ENCODE results near the gene TFAP2C. TPM values are rescaled to one million over a fixed set of nuclear protein-coding genes. Genes with fewer than 3 reads are reported as not detected.
"Not testable (repeated sequence)": the region's sequence is repeated elsewhere in the genome, so short reads cannot be mapped to it uniquely, and the experiment has no call there.

The TFAP2C gene
- total RNA-seq, 1 experiment from 2014 or later, result 2.8 TPM

- in situ Hi-C loops (cut with HindIII; ENCODE audit: low pct_unique_long_range_greater_than_20kb, low sequenced_read_pairs) (no loop called here), intact Hi-C loops (cut with micrococcal nuclease; ENCODE audit: unreplicated experiment) (no loop called here)
- ATAC-seq (no peak), DNase-seq (ENCODE audit: low read depth, low spot score) (no peak)
- Histone ChIP-seq H3K9me3 (ENCODE audit: control insufficient read depth, insufficient read depth, low read depth, low read length) (no peaks in the 10 kb centered on the region), H3K4me1 (ENCODE audit: control insufficient read depth, insufficient read depth, low read length) (no peaks in the 10 kb centered on the region), H3K27ac (ENCODE audit: low read length) (no peak overlapping the region), H3K36me3 (ENCODE audit: control insufficient read depth, insufficient read depth, low read length) (no peaks in the 10 kb centered on the region), H3K27me3 (ENCODE audit: control insufficient read depth, insufficient read depth, low read length) (no peaks in the 10 kb centered on the region), H3K4me3 (ENCODE audit: low read depth in 2 of 2, low read length in 2 of 2) (no peak overlapping the region)
- TF ChIP-seq SIN3A (IDR thresholded peaks at IDR 0.05; ENCODE audit: borderline replicate concordance, insufficient read depth, low read depth, low read length), result no peak
- no peak for TF ChIP-seq POLR2AphosphoS5 (IDR thresholded peaks at IDR 0.05; ENCODE audit: low read depth, low read length)
- TF ChIP-seq, protein P1, sequence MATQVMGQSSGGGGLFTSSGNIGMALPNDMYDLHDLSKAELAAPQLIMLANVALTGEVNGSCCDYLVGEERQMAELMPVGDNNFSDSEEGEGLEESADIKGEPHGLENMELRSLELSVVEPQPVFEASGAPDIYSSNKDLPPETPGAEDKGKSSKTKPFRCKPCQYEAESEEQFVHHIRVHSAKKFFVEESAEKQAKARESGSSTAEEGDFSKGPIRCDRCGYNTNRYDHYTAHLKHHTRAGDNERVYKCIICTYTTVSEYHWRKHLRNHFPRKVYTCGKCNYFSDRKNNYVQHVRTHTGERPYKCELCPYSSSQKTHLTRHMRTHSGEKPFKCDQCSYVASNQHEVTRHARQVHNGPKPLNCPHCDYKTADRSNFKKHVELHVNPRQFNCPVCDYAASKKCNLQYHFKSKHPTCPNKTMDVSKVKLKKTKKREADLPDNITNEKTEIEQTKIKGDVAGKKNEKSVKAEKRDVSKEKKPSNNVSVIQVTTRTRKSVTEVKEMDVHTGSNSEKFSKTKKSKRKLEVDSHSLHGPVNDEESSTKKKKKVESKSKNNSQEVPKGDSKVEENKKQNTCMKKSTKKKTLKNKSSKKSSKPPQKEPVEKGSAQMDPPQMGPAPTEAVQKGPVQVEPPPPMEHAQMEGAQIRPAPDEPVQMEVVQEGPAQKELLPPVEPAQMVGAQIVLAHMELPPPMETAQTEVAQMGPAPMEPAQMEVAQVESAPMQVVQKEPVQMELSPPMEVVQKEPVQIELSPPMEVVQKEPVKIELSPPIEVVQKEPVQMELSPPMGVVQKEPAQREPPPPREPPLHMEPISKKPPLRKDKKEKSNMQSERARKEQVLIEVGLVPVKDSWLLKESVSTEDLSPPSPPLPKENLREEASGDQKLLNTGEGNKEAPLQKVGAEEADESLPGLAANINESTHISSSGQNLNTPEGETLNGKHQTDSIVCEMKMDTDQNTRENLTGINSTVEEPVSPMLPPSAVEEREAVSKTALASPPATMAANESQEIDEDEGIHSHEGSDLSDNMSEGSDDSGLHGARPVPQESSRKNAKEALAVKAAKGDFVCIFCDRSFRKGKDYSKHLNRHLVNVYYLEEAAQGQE (IDR thresholded peaks at IDR 0.05; ENCODE audit: insufficient read depth in 1 of 2, low read depth in 2 of 2, low read length in 1 of 2), result no peak
- no peak for TF ChIP-seq TCF7L2 (IDR thresholded peaks at IDR 0.05; ENCODE audit: low read depth, low read length)
- TF ChIP-seq, protein P2, sequence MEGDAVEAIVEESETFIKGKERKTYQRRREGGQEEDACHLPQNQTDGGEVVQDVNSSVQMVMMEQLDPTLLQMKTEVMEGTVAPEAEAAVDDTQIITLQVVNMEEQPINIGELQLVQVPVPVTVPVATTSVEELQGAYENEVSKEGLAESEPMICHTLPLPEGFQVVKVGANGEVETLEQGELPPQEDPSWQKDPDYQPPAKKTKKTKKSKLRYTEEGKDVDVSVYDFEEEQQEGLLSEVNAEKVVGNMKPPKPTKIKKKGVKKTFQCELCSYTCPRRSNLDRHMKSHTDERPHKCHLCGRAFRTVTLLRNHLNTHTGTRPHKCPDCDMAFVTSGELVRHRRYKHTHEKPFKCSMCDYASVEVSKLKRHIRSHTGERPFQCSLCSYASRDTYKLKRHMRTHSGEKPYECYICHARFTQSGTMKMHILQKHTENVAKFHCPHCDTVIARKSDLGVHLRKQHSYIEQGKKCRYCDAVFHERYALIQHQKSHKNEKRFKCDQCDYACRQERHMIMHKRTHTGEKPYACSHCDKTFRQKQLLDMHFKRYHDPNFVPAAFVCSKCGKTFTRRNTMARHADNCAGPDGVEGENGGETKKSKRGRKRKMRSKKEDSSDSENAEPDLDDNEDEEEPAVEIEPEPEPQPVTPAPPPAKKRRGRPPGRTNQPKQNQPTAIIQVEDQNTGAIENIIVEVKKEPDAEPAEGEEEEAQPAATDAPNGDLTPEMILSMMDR (IDR thresholded peaks at IDR 0.05), result no peak
- BruUV-seq (replicated peaks), result no TSS peak
- ChIA-PET CTCF (no interaction called here), POLR2A (interaction anchor here (0.6 kb wide), 1 partner anchor 42 kb away, joined by 5 read pairs; no protein-coding TSS in a partner anchor)
Observed at GRCh38 chr20:56621730-56622129, 7.4 kb upstream of the TFAP2C start.

DNA sequence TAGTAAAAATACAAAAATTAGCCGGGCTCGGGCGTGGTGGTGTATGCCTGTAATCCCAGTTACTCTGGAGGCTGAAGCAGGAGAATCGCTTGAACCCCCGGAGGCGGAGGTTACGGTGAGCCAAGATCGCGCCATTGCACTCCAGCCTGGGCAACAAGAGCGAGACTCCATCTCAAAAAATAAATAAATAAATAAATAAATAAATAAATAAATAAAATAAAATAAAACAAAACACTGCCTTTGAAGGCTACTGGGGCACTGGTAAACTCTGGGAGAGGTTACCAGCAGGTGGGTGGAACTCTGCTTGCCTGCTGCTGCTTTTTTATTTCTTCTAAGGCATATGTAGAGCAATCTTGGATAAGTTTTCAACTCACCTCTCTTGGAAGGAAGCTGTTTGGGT lies 5.2 kb upstream of the TFAP2C start:
- POLR2A ChIA-PET; H3K27me3 ChIP-seq (ENCODE audit: control insufficient read depth, insufficient read depth, low read length); CTCF ChIA-PET; H3K27ac ChIP-seq (ENCODE audit: low read length); H3K4me1 ChIP-seq (ENCODE audit: control insufficient read depth, insufficient read depth, low read length); intact Hi-C loops (cut with micrococcal nuclease; ENCODE audit: unreplicated experiment); BruUV-seq (replicated peaks); in situ Hi-C loops (cut with HindIII; ENCODE audit: low pct_unique_long_range_greater_than_20kb, low sequenced_read_pairs); H3K9me3 ChIP-seq (ENCODE audit: control insufficient read depth, insufficient read depth, low read depth, low read length); ATAC-seq; H3K4me3 ChIP-seq (ENCODE audit: low read depth in 2 of 2, low read length in 2 of 2); DNase-seq (ENCODE audit: low read depth, low spot score); H3K36me3 ChIP-seq (ENCODE audit: control insufficient read depth, insufficient read depth, low read length): not testable (repeated sequence)

DNA sequence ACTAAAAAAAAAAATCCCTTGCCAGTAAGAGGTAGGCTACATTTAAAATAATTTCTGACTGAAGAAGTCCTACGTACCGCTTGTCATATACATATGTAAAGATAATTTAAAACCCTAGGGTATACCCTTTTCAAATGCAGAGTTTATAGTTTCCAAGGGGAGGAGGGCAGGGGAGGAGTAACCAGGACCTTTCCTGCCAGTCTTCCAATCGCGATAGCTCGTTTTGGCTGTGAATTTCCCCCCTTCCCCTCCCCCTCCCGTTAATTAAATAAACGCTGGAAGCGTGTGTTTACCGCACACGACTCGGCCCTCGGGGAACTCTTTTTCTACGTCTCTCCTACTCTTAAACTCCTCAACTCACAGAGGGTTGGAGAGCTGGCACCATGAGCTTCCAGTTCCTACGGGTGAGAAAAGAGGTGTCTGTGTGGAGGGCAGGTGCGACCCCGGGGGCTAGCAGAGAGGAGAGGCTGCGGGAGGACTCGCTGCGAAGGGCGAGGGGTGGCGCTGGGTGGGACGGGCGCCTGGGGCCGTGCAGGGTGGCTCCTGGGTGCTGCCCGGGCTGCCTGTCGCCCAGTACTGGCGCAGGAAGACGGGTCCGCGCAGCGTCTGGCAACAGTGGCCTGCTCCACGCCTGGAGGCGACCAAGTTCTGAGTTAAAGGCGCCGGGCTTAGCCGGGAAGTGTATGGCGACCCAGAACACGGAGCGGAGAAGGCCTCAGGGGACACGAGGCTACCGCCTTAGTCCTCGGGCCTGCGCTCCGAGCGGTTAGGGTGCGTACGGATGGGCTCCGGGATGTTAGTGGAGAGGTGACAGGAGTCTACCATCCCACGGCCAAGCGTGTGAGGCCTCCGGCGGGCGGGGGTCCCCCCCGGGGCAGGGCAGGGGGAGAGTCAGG lies 4.1 kb upstream of the TFAP2C start:
- in situ Hi-C loops (cut with HindIII; ENCODE audit: low pct_unique_long_range_greater_than_20kb, low sequenced_read_pairs) (no loop called here), intact Hi-C loops (cut with micrococcal nuclease; ENCODE audit: unreplicated experiment) (loop anchor here (5.0 kb wide), 1 partner anchor 347 kb away; no protein-coding TSS in a partner anchor)
- TF ChIP-seq TCF7L2 (IDR thresholded peaks at IDR 0.05; ENCODE audit: low read depth, low read length), result no peak
- TF ChIP-seq, protein P2 (IDR thresholded peaks at IDR 0.05), result no peak
- TF ChIP-seq POLR2AphosphoS5 (IDR thresholded peaks at IDR 0.05; ENCODE audit: low read depth, low read length), result no peak
- TF ChIP-seq, protein P1 (IDR thresholded peaks at IDR 0.05; ENCODE audit: insufficient read depth in 1 of 2, low read depth in 2 of 2, low read length in 1 of 2), result no peak
- no peak for TF ChIP-seq SIN3A (IDR thresholded peaks at IDR 0.05; ENCODE audit: borderline replicate concordance, insufficient read depth, low read depth, low read length)
- no peak overlapping the region for H3K4me3 ChIP-seq (ENCODE audit: low read depth in 2 of 2, low read length in 2 of 2)
- CTCF ChIA-PET, result no interaction called here
- no peak for ATAC-seq
- no peak for DNase-seq (ENCODE audit: low read depth, low spot score)
- POLR2A ChIA-PET, result no interaction called here
- H3K27ac ChIP-seq (ENCODE audit: low read length), result no peak overlapping the region
- peaks cover 5% of the 10 kb centered on the region; the same call in 1 of the 2 replicates for H3K36me3 ChIP-seq (ENCODE audit: control insufficient read depth, insufficient read depth, low read length)
- no peaks in the 10 kb centered on the region for H3K9me3 ChIP-seq (ENCODE audit: control insufficient read depth, insufficient read depth, low read depth, low read length)
- H3K27me3 ChIP-seq (ENCODE audit: control insufficient read depth, insufficient read depth, low read length), result no peaks in the 10 kb centered on the region
- H3K4me1 ChIP-seq (ENCODE audit: control insufficient read depth, insufficient read depth, low read length), result 0 out of 2 replicates have a peak, but pooled peaks cover 4% of the 10 kb centered on the region
- BruUV-seq (replicated peaks), result no TSS peak
